GM18517 (cell line): ENCODE measurements around the gene TRAPPC10.
A peak's percentile ranks its signal among the peaks of the same experiment; 100 is the strongest.

Experiments
- ATAC-seq: cut with Tn5 transposase; IDR thresholded peaks from one replicate; pipeline ENCODE4 v1.9.1; 2021; ENCODE audit warnings: mild to moderate bottlenecking, moderate library complexity; ENCODE audit not compliant: unreplicated experiment

TRAPPC10 gene

GRCh38 chr21:44002511-44002910 is 9.6 kb upstream of the TRAPPC10 start:
- ATAC-seq, result no peak

DNA sequence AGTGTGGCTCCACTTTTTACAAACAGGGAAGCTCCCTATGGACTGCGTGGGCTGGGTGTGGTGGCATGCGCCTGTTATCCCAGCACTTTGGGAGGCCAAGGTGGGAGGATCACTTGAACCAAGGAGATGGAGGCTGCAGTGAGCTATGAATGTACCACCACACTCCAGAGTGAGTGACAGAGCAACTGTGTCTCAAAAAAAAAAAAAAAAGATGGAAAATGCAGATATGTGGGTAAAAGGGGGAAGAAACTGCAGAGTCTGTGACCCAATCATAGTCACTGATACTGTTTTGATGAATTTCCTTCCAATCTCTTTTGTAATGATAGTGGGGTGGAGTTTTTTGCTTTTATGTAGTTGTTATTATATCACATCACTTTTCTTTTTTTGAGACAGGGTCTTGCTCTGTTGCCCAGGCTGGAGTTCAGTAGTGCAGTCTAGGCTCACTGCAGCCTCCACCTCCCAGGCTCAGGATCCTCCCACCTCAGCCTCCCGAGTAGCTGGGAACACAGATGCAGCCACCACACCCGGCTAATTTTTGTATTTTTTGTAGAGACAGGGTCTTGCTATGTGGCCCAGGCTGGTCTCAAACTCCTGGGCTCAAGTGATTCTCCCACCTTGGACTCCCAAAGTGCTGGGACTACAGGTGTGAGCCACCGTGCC is 8.7 kb upstream of the TRAPPC10 start:
- no peak for ATAC-seq

DNA sequence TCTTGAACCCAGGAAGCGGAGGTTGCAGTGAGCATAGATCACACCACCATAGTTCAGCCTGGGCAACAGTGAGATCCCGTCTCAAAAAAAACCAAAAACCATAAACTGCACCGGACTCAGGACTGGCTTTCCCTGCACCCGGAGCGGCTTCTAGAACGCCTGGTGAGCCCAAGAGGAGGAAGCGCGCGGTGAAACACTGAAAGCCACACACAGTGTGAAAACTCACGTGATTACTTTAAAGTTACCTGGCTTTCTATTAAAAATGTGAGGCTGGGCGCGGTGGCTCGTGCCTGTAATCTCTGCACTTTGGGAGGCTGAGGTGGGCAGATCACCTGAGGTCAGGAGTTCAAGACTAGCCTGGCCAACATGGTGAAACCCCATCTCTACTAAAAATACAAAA is 7.0 kb upstream of the TRAPPC10 start:
- ATAC-seq, result no peak

DNA sequence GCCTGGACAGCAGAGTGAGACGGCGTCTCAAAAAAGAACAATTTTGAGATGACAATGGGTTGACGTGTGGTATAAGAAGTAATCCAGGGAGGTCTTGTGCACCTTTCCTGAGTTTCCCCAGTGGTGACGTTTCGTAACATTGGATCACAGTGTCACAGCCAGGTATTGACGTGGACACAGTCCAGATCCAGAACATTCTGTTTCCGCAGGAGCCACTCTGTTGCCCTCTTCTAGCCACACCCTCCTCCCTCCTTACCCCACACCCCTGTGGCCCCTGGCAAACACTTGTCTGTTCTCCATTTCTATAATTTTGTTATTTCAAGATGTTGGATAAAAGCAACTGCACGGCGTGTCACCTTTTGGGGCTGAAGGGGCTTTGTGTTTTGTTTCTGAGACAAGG is 6.5 kb upstream of the TRAPPC10 start:
- no peak for ATAC-seq

- no peak for ATAC-seq
Observed at GRCh38 chr21:44006017-44006619, 6.0 kb upstream of the TRAPPC10 start.

- no peak for ATAC-seq
Observed at GRCh38 chr21:44006656-44007055, 5.5 kb upstream of the TRAPPC10 start.

- ATAC-seq, result no peak
Observed at GRCh38 chr21:44010429-44010828, 1.7 kb upstream of the TRAPPC10 start.

DNA sequence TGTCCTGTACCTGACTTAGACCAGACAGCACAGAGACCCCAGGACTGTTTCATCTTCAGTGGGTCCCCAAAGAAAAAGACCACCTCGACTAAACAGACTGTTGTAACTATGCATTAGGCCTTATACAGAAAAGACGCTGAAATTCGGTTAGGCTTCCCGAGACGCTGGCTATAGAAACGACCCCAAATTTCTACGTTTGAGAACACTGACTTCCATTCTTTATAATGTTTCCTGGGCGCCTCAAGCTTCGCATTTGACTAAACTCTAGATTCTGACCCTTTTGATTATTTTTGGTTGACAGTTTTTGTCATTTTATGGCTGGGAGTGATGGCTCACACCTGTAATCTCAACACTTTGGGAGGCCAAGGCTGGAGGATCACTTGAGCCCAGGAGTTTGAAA is 986 bp upstream of the TRAPPC10 start:
- no peak for ATAC-seq

DNA sequence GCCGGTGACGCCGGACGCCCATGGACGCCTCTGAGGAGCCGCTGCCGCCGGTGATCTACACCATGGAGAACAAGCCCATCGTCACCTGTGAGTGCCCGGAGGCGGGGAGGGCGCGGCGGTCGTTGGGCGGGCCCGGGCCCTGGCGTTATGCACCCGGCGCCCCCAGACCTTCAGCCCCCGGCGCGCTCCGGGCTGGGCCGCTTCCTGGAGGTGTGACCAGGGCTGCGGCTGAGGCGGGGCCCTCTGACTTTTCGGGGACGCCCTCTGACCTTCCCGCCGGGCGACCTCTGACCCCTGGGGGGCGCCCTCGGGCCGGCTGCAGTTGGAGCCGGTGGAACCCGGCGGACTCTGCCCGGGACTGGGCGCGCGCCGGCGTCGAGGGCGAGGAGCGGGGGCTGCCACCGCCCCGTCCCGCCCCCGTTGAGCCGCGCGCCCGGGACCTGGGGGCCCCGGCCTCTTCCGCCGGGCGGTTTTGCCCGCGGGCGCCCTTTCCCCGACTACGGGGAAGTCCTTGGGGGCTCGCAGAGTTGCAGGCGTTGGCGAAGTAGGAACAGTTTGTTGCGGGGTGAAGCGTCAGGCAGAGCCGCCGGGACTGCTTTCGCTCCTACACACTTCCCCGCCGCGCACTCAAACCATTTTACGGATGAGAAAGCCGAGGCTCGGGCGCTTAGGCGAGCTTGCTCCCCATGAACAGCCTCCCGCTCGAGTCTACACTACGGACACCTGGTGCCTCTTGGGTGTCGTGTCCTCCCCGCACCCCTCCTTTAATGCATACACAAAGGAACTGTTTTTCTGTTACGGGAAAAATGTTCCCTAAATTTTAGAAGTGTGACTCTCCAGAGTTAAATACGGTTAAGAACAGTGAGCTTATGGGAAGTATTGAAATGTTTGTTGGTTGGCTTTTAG is 618 bp downstream of the TRAPPC10 start:
- ATAC-seq, result peak; percentile 58

DNA sequence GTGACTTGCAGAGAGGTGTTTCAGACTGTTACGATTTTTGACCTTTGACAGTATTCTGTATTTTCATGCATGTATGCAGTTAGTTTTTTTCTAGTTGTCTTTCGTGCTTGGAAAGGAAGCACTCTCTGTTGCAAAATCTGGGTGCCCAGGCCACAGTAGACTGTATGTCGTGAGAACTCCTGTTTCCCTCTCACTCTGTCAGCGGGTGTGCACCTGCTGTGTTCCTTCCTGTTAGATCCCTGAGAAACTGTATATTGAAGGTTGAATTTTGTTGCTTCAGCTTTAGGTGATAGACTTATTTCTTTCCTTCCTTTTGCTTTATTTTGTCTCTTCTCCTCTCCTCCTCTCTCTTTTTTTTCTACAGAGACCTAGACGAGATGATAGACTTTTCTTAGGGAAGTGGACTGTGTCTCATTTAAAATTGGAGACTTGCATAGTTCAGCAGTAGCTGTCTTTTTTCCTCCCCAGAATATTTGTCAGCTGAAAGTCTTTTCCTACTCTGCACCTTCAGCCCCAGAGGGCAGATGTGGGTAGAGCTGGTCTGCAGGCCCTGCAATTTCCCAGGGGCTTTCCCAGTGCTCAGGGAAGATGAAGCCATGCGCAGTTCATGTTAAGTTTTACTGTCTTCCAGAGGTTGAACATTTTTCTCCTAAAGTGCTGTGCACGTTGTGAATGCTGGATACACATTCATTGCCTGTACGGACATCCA is 1.4 kb downstream of the TRAPPC10 start:
- no peak for ATAC-seq

GRCh38 chr21:44017601-44018000 is 5.5 kb downstream of the TRAPPC10 start:
- no peak for ATAC-seq

DNA sequence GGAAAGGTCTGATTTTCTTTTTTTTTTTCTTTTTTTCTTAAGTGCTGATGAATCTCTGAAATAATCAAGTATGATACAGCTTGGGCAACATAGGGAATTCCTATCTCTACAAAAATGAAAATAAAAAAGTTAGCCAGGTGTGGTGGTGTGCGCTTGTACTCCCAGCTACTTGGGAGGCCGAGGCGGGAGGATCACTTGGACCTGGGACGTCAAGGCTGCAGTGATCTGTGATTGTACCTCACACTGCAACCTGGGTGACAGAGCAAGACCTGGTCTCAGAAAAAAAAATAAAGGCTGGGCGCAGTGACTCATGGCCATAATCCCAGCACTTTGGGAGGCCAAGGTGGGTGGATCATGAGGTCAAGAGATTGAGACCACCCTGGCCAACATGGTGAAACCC is 6.0 kb downstream of the TRAPPC10 start:
- no peak for ATAC-seq

GRCh38 chr21:44018813-44019567 is 6.9 kb downstream of the TRAPPC10 start:
- no peak for ATAC-seq

- no peak for ATAC-seq
Observed at GRCh38 chr21:44019568-44019958, 7.5 kb downstream of the TRAPPC10 start.

- ATAC-seq, result no peak
Observed at GRCh38 chr21:44020551-44020950, 8.4 kb downstream of the TRAPPC10 start.

DNA sequence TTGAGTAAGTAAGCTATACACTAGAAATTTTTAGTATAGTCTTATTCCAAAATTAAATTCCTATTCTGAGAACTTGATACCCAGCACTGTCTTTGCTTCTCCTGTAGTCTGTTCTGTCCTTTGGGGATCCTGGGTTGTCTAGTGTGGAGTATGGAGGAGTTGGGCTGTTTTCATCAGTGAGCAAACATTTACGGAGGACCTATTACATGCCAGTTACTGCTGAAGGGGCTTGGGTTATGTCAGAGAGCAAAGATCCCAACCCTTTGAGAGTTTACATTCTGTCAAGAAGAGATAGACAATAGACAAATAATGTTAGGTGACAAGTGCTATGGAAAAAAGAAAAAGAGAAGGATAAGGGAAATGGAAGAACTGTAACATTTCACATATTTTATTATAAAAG is 9.0 kb downstream of the TRAPPC10 start:
- ATAC-seq, result no peak

GRCh38 chr21:44024257-44024656 is 12.1 kb downstream of the TRAPPC10 start:
- no peak for ATAC-seq

GRCh38 chr21:44024887-44025353 is 12.8 kb downstream of the TRAPPC10 start:
- no peak for ATAC-seq

DNA sequence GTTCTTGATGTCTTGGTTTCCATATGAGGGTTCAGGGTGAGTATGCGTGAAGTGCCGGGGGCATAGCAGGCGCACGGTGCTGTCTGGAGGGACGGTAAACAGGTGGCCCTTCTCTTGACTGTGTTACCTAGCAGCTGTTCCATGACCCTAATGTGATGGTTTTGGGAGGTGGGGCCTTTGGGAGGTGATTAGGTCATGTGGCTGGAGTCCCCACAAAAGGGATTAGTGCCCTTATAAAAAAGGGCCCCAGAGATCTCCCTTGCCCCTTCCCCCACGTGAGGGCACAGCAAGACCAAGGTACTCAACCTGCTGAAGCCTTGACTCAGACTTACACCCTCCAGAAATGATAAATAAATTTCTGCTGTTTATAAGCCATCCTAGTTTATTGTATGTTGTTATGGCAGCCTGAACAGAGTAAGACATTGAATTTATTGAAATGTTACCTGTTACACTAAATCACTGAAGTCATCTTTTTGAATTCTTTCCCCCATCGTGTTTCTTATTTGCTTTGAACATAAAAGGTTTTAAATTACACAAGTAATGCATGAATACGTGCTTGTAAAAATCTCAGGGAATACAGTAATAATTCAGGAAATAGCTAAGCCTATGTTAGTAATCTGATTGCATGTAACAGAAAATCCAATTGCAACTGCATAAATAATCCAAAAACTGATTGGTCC is 15.6 kb downstream of the TRAPPC10 start:
- ATAC-seq, result no peak

DNA sequence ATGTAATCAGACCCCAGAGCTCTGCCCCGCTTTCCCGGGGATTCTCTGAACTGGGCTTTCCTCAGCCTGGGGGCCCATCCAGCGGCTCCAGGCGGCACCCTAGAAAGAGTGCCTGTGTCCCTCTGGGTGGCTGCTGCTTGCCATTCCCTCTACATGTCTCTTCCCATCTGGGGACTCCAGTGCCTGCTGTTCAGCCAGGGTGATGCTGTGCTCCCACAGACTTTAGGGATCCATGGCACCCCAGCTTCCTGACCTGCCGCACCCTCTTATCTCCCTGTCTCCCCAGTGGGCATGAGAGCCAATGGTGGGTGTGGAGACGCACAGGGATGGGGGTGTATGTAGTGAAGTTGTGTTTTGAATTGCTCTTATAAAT is 16.2 kb downstream of the TRAPPC10 start:
- no peak for ATAC-seq
